Mesothelial cell of epicardium (in vitro differentiated cells): ENCODE measurements around the gene CRYBA1. TPM values are rescaled to one million over a fixed set of nuclear protein-coding genes. Genes with fewer than 3 reads are reported as not detected.

Source experiments
- DNase-seq, 2 experiments: peaks; one replicate each; pipeline ENCODE4 v3.0.0; 2021; ENCODE audit warnings: low spot score in 2 of 2; ENCODE audit not compliant: unreplicated experiment in 2 of 2
- H3K27ac Mint-ChIP-seq: 2 replicates; pipeline ENCODE4 v1.8.0; 2021; ENCODE audit warnings: mixed read lengths
- H3K27me3 Mint-ChIP-seq: 2 replicates; pipeline ENCODE4 v1.8.0; 2021; ENCODE audit warnings: low read depth, mixed read lengths
- H3K36me3 Mint-ChIP-seq: 2 replicates; pipeline ENCODE4 v1.8.0; 2021; ENCODE audit warnings: mixed read lengths
- H3K4me1 Mint-ChIP-seq: 2 replicates; pipeline ENCODE4 v1.8.0; 2021; ENCODE audit warnings: mixed read lengths
- H3K4me3 Mint-ChIP-seq: 2 replicates; pipeline ENCODE4 v1.8.0; 2021; ENCODE audit warnings: mild to moderate bottlenecking, moderate library complexity, mixed read lengths
- H3K9me3 Mint-ChIP-seq: 2 replicates; pipeline ENCODE4 v1.8.0; 2021; ENCODE audit warnings: mixed read lengths
- total RNA-seq: library from RNA; stranded (reverse); gene quantifications from 3 replicates; pipeline ENCODE4 v1.2.1, GENCODE V29; 2021
- TF ChIP-seq, protein P1 (sequence below): fragments of 200-600 bp; sonication (generic); IDR thresholded peaks from one replicate; pipeline ENCODE4 v1.5.0; 2021; ENCODE audit warnings: antibody characterized with exemption; ENCODE audit not compliant: unreplicated experiment

CRYBA1 gene
- total RNA-seq, 1 donor from 2014 or later = not detected

- no peaks in the 10 kb centered on the region for H3K27me3 Mint-ChIP-seq
- H3K4me3 Mint-ChIP-seq = no peak overlapping the region
- TF ChIP-seq, protein P1, sequence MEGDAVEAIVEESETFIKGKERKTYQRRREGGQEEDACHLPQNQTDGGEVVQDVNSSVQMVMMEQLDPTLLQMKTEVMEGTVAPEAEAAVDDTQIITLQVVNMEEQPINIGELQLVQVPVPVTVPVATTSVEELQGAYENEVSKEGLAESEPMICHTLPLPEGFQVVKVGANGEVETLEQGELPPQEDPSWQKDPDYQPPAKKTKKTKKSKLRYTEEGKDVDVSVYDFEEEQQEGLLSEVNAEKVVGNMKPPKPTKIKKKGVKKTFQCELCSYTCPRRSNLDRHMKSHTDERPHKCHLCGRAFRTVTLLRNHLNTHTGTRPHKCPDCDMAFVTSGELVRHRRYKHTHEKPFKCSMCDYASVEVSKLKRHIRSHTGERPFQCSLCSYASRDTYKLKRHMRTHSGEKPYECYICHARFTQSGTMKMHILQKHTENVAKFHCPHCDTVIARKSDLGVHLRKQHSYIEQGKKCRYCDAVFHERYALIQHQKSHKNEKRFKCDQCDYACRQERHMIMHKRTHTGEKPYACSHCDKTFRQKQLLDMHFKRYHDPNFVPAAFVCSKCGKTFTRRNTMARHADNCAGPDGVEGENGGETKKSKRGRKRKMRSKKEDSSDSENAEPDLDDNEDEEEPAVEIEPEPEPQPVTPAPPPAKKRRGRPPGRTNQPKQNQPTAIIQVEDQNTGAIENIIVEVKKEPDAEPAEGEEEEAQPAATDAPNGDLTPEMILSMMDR = no peak
- H3K27ac Mint-ChIP-seq = no peak overlapping the region
- H3K4me1 Mint-ChIP-seq = no peaks in the 10 kb centered on the region
- DNase-seq = no peak
- H3K36me3 Mint-ChIP-seq = no peaks in the 10 kb centered on the region
- no peaks in the 10 kb centered on the region for H3K9me3 Mint-ChIP-seq
Measured at GRCh38 chr17:29210879-29211278, 35.8 kb upstream of the CRYBA1 start.

DNA sequence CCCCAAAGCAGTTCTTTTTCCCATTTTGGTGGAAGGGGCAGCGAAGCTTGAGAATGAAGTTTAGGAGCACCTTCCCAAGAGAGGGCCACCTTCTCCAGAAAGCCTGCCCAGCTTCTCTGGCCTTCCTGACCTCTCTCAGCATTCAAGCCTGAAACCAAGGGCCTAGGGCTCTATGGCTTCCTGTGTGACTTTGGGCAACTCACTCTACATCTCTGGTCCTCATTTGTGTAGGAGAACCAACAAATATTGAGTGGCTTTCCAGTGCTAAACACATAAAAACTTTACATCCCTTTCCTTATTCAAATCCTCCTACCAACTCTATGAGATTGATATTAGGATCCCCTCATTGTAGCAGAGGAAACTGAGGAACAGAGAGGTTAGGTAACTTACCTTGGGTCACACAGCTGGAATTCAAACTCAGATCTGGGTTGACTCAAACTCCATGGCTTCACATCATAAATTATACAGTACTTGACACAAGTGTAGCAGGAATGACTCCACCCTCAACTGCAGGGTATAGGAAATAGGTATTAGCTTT is 34.5 kb upstream of the CRYBA1 start:
- H3K9me3 Mint-ChIP-seq = no peaks in the 10 kb centered on the region
- H3K27ac Mint-ChIP-seq = no peak overlapping the region
- no peak overlapping the region for H3K4me3 Mint-ChIP-seq
- H3K4me1 Mint-ChIP-seq = no peaks in the 10 kb centered on the region
- DNase-seq = no peak
- TF ChIP-seq, protein P1 = no peak
- H3K27me3 Mint-ChIP-seq = no peaks in the 10 kb centered on the region
- H3K36me3 Mint-ChIP-seq = no peaks in the 10 kb centered on the region

DNA sequence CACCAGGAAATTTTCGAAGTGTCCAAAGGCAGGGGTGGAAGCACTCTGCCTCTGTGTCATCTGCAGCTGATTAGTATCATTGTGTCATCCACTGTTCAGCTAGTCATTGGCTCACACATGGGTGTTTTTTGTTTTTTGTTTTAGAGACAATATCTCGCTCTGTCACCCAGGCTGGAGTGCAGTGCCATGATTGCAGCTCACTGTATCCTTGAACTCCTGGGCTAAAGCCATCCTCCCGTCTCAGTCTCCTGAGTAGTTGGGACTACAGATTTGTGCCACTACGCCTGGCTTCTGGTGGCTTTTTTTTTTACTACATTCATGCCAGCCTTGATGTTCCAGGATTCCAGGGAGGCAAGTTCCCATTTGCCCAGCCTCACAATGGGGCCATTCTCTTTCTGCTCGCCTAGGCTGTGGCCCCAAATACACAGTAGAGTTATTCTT is 34.0 kb upstream of the CRYBA1 start:
- TF ChIP-seq, protein P1 = no peak
- H3K27ac Mint-ChIP-seq = no peak overlapping the region
- no peaks in the 10 kb centered on the region for H3K27me3 Mint-ChIP-seq
- no peak overlapping the region for H3K4me3 Mint-ChIP-seq
- no peaks in the 10 kb centered on the region for H3K4me1 Mint-ChIP-seq
- H3K36me3 Mint-ChIP-seq = no peaks in the 10 kb centered on the region
- no peaks in the 10 kb centered on the region for H3K9me3 Mint-ChIP-seq
- DNase-seq = no peak

DNA sequence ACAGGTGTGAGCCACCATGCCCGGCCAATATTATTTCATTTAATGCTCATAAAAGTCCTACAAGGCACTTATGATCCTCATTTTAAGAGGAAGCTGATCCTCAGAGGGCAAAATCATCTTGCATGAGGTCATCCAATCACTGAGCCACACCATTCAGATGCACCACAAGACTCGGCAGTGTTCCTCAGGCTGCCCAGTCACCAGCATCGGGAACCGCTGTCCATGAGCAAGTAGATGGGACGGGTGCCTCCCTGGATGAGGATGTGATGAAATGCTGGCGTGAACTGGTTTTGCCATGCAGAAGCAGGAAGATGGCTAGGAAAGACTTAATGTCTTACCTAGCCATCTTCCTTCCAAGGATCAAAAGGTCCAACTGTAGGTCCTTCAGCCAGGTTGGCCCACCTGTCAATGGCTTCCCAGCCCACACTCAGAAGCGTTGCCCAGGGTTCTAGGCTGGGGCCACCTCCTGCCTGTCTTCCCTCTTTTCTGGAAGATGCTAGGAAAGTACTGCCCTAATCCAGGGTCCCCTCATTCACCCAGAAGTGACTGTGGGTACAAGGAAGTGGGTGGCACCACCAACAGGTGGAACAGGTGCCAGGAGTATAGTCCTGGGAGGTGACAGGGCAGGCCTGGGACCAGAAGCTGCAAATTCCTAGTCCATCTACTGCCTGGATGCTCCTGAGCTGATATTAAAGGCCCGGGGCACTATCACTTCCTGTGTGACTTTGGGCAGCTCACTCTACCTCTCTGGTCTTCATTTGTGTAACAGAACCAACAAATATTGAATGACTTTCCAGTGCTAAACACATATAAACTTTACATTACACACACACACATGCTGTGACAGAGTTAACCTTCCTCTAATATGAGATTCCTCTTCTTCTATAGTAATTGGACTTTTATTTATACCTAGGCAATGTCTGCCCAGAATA is 32.2 kb upstream of the CRYBA1 start:
- TF ChIP-seq, protein P1 = no peak
- Mint-ChIP-seq H3K27me3 (no peaks in the 10 kb centered on the region), H3K36me3 (no peaks in the 10 kb centered on the region), H3K4me3 (no peak overlapping the region), H3K9me3 (no peaks in the 10 kb centered on the region), H3K4me1 (peaks cover 3% of the 10 kb centered on the region), H3K27ac (no peak overlapping the region)
- DNase-seq = no peak

GRCh38 chr17:29215174-29215573 is 31.5 kb upstream of the CRYBA1 start:
- Mint-ChIP-seq H3K27ac (no peak overlapping the region), H3K4me3 (no peak overlapping the region), H3K27me3 (no peaks in the 10 kb centered on the region), H3K9me3 (no peaks in the 10 kb centered on the region), H3K4me1 (peaks cover 3% of the 10 kb centered on the region), H3K36me3 (no peaks in the 10 kb centered on the region)
- no peak for DNase-seq
- TF ChIP-seq, protein P1 = no peak
